Memory B cell (primary cell): ENCODE data around the gene RPS15A.

Experiments used
- ATAC-seq: fragments of 150-1000 bp; cut with Tn5 transposase; 2 replicates; pipeline ENCODE4 v1.10.0; 2021; ENCODE audit warnings: low read depth, mild to moderate bottlenecking, moderate library complexity
- DNase-seq, 2 donors: peaks; one replicate each; pipeline ENCODE4 v3.0.0; 2022; ENCODE audit warnings: low spot score in 2 of 2
- H3K27ac Mint-ChIP-seq: one replicate; pipeline ENCODE4 v1.8.0; 2022; ENCODE audit warnings: mild to moderate bottlenecking, moderate library complexity, mixed read lengths
- H3K27me3 Mint-ChIP-seq: one replicate; pipeline ENCODE4 v1.8.0; 2022; ENCODE audit warnings: mixed read lengths
- H3K36me3 Mint-ChIP-seq: one replicate; pipeline ENCODE4 v1.8.0; 2022; ENCODE audit warnings: mild to moderate bottlenecking, mixed read lengths
- H3K4me1 Mint-ChIP-seq: one replicate; pipeline ENCODE4 v1.8.0; 2022; ENCODE audit warnings: mixed read lengths
- H3K4me3 Mint-ChIP-seq: one replicate; pipeline ENCODE4 v1.8.0; 2022; ENCODE audit warnings: mild to moderate bottlenecking, moderate library complexity, mixed read lengths
- H3K9me3 Mint-ChIP-seq: one replicate; pipeline ENCODE4 v1.8.0; 2022; ENCODE audit warnings: mixed read lengths

RPS15A gene

DNA sequence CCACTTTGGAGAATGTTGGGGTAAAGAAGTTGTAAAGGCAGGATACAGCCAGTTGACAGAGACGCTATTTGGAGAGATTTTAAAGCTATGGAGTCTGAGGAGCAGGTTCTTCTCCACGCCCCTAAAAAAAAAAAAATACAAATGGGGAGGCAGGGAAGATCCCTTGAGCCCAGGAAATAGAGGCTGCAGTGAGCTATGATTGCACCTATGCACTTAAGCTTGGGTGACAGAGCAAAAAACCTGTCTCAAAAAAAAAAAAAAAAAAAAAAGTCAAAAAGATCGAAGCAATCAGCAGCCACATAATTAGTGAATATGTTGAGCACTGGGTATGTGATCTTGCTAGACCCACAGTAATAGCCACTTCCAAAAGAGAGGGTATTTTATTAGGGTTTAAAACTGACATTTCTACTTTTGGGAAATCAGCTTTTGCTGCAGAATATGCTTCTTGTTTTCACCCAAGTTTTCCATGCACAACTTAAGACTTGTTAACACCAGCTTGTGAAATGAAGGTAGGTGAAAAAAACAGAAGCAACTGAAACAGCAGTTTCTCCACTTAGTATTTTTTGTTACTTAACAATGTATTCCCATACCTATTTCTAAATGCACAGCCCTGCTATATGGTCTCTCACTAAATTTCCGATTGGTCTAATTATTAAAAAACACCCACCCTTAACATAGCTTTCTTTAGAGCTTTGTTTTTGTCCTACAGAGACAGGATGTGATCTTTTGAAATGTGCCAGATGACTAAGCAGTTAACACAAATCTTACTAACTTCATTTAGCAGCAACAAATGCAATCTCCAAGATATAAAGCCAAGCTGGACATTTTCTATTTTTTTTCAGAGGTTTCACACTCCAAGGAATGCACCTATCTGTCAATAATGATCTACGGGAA lies 13.7 kb upstream of the RPS15A start:
- ATAC-seq: no peak
- no peaks in the 10 kb centered on the region for H3K27me3 Mint-ChIP-seq
- H3K4me1 Mint-ChIP-seq: peaks cover 15% of the 10 kb centered on the region
- H3K27ac Mint-ChIP-seq: no peak overlapping the region
- DNase-seq: no peak
- H3K4me3 Mint-ChIP-seq: no peak overlapping the region
- H3K36me3 Mint-ChIP-seq: peaks cover 5% of the 10 kb centered on the region
- no peaks in the 10 kb centered on the region for H3K9me3 Mint-ChIP-seq

DNA sequence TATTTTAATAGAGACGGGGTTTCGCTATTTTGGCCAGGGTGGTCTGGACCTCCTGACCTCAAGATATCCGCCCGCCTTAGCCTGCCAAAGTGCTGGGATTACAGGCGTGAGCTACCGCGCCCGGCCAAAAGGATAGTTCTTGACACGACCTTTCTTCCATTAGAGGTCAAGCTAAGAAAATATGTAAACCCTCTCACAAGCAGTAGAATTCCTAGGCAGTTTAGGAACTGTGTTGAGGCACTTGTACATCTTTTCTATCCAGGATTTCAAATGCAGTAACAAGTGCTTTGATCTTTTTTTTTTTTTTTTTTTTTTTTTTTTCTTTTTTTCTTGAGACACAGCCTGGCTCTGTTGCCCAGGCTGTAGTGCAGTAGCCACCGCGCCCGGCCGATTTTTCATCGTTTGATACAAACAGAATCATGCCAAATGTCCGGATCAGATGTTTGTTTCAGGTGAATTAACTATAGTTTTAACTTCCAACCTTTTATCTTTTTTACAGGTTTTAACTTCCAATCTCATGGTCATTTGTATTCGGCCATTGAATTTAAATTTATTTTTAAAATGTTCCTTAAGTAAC lies 12.7 kb upstream of the RPS15A start:
- Mint-ChIP-seq H3K4me1 (peaks cover 15% of the 10 kb centered on the region), H3K36me3 (peaks cover 2% of the 10 kb centered on the region), H3K4me3 (peak overlapping the region; percentile 81), H3K27me3 (no peaks in the 10 kb centered on the region), H3K27ac (no peak overlapping the region), H3K9me3 (no peaks in the 10 kb centered on the region)
- no peak for ATAC-seq
- DNase-seq: no peak

DNA sequence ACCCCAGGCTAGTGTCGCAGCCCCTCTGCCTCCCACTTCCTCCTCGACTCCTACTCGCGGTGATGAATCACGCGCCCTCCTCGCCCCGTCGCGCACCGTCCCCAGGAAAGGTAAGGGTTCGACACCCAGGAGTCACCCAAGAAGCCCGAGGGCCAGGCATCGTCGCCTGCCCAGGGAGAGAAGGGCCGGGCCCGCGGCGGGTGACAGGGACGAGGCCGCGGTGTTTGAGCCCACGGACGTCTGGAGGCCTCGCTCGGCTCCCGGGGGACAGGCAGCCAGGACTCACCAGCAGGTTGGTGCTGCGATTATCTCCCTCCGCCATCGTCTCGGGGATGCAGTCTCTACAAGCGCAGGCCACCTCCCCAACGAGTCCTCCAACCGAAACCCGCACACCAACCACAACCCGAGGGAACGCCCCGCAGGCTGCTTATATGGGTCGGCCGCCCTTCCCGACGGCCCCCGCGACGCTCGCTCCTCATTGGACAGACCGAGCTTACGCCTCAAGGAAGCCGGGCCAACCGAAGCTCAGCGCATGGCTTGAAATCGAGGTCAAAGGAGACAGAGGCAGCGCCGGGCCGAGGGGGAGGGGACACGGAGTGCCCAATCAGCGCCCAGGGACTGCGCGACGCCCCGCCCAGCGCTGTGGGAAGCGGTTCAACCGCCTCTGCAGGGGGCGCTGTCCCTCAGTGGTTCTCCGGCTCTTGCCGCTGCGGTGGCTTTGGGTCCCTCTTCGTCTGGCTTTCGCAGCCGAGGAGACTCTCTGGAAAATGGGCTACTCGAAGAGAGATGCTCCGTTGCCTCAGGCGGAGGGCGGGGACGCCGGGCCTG lies 11.2 kb upstream of the RPS15A start, which contains the start of gene ARL6IP1:
ARL6IP1 (minus strand) TSS at position 405 of the 828 bp plus-strand sequence; CDS start at position 322, 83 bp downstream.
- H3K27ac Mint-ChIP-seq: peak within 1 kb of the TSS; percentile 90
- DNase-seq (peak; percentile 95 to 97), ATAC-seq (peak; percentile 89)
- no peaks in the 10 kb centered on the region for H3K9me3 Mint-ChIP-seq
- H3K4me3 Mint-ChIP-seq: peak within 1 kb of the TSS; percentile 81
- H3K36me3 Mint-ChIP-seq: peaks cover 2% of the 10 kb centered on the region
- no peaks in the 10 kb centered on the region for H3K27me3 Mint-ChIP-seq
- H3K4me1 Mint-ChIP-seq: peaks cover 15% of the 10 kb centered on the region

DNA sequence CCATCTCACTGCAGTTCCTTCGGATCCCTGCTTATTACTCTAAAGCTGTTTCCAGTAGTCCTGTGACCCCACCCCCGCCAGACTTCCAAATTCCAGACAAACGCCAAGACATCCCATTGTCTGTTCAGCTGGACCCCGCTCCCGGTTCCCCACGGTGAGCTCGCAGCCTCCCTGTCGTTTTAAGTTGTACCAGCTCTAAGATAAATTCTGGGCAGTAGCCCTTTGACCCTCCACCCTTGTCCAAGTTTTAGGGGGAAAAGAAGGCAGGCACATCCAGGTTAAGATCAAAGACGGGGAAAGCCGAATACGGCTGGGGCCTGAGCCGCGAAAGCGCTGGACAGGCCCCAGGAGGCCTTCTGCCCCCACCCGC lies 10.6 kb upstream of the RPS15A start:
- ATAC-seq (no peak), DNase-seq (no peak)
- Mint-ChIP-seq H3K9me3 (no peaks in the 10 kb centered on the region), H3K36me3 (peaks cover 4% of the 10 kb centered on the region), H3K4me1 (peaks cover 15% of the 10 kb centered on the region), H3K27me3 (no peaks in the 10 kb centered on the region), H3K4me3 (peak overlapping the region; percentile 81), H3K27ac (peak overlapping the region; percentile 90)

DNA sequence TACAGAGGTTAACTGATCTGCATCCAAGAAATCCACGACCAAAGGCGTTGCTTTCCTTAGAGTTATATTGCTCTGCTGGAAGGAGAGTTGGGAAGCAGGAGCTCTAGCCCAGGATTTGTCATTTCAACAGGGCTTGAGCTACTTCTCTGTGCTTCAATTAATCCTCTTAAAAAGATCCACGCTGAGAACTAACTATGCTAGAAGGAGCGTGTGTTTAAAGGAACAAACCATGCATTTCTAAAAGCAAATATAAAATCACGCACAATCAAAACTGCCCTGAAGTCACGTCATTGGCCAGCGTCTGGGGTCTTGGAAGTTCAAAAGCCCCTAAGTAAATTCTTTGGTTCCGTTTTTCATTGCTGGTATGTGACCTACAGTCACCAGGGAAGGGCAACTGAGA lies 10.2 kb upstream of the RPS15A start:
- peak overlapping the region; percentile 90 for H3K27ac Mint-ChIP-seq
- H3K4me1 Mint-ChIP-seq: peaks cover 15% of the 10 kb centered on the region
- ATAC-seq (no peak), DNase-seq (no peak)
- H3K36me3 Mint-ChIP-seq: peaks cover 4% of the 10 kb centered on the region
- peak overlapping the region; percentile 81 for H3K4me3 Mint-ChIP-seq
- H3K27me3 Mint-ChIP-seq: no peaks in the 10 kb centered on the region
- H3K9me3 Mint-ChIP-seq: no peaks in the 10 kb centered on the region

DNA sequence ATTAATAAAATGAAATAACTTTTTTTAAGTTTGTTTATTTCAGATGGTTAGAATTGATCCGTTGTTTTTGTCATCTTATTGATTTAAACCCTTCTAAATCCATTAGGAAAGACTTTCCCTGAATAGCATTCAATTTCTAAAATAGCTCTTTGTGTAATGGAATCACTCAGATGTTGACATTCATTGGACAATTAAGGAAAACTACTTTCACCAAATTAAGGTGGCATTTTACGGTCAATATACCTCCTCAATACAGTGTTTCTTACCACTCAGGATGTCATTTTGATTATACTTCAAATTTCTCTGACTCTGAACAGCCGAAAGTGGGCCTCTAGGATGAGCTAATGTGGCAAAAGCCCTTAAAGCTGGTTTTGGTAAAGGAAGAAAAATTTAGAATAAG lies 9.4 kb upstream of the RPS15A start:
- no peak for ATAC-seq
- Mint-ChIP-seq H3K9me3 (no peaks in the 10 kb centered on the region), H3K4me3 (peak overlapping the region; percentile 81), H3K4me1 (peaks cover 15% of the 10 kb centered on the region), H3K27ac (no peak overlapping the region), H3K36me3 (peaks cover 6% of the 10 kb centered on the region), H3K27me3 (no peaks in the 10 kb centered on the region)
- DNase-seq: no peak

DNA sequence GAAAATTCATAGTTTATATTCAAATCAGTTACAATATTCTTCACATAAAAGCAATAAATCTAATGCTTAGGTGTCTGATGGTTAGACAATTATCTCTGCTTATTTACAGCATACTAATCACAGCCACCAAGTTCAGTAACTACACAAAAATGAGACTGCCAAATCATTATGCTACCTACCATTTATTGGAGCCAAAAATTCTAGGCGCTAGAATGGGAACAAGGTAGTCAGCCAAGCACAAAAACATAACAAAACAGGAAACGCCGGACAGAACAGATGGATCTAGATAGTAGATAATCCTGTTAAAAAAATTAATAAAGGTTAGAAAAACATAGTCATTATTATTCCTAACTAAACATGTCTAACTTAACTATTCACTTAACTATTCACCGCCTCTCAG lies 7.6 kb upstream of the RPS15A start:
- peaks cover 13% of the 10 kb centered on the region for H3K4me1 Mint-ChIP-seq
- ATAC-seq (no peak), DNase-seq (no peak)
- peaks cover 14% of the 10 kb centered on the region for H3K36me3 Mint-ChIP-seq
- H3K9me3 Mint-ChIP-seq: no peaks in the 10 kb centered on the region
- H3K27ac Mint-ChIP-seq: no peak overlapping the region
- no peak overlapping the region for H3K4me3 Mint-ChIP-seq
- H3K27me3 Mint-ChIP-seq: no peaks in the 10 kb centered on the region

DNA sequence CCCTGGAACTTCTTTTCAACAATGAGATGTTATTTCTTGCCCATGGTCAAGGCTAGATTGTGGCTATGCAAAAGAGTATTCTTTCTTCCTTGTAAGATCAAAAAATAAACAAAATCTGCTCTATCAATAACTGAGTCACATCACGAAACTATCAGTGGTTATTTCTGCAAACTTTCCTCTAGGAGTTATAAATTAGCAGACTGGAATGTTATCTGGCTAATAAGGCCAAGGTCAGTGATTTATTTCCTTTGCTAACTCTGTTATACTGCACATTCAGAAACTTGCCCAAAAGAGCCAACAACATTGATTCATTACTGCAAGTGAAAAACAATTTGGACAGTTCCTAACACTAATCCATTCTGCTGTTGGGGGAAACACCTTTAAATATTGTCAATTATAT lies 6.2 kb upstream of the RPS15A start:
- DNase-seq: no peak
- ATAC-seq: no peak
- Mint-ChIP-seq H3K27me3 (no peaks in the 10 kb centered on the region), H3K36me3 (peaks cover 16% of the 10 kb centered on the region), H3K27ac (no peak overlapping the region), H3K9me3 (no peaks in the 10 kb centered on the region), H3K4me1 (peaks cover 13% of the 10 kb centered on the region), H3K4me3 (no peak overlapping the region)

DNA sequence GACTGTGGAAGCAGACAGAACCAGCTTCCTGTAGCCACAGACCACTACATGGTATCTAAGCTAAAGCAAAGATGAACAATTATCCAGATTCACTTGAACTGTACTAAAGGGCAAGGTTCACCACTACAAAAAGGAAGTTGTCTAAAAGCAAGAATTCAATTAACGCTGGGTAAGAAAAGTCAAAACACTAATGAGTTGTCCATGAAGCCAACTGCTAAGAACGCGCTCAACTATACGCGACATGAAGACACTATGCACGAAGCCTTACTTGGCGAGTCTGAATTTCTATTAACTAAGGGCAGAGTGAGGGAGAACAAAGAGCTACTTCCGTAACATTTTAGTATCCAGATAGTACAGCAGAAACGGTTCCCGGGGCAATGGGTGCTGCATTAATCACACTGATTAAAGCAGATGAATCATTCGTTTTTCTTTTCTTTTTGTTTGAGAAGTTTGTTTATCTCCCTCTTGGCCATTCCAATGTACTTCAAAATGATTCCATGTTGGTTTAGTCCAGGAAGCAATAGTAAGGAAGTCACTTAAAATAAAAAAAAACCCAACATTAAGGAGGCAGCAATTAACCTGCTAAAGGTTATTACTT lies 2.8 kb upstream of the RPS15A start:
- peaks cover 19% of the 10 kb centered on the region for H3K4me1 Mint-ChIP-seq
- ATAC-seq (no peak), DNase-seq (no peak)
- peaks cover 29% of the 10 kb centered on the region for H3K36me3 Mint-ChIP-seq
- H3K9me3 Mint-ChIP-seq: no peaks in the 10 kb centered on the region
- no peaks in the 10 kb centered on the region for H3K27me3 Mint-ChIP-seq
- no peak overlapping the region for H3K4me3 Mint-ChIP-seq
- H3K27ac Mint-ChIP-seq: no peak overlapping the region

DNA sequence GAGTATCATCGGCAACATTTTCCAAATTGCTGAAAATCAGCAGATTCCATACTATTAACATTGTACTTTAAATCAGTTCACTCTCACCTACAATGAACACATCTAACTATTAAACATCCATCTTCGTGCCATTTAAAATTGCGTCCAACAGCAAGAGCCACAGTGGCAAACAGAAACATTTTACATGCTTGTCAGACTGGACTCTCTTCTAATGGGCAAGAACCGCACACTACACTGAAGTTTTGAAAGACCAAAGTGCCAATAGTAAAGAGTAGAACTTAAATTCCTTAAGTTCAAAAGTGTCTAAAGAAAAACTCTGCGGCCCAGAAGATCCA lies 652 bp downstream of the RPS15A start:
- Mint-ChIP-seq H3K36me3 (peaks cover 46% of the 10 kb centered on the region), H3K27me3 (no peaks in the 10 kb centered on the region), H3K4me1 (peaks cover 42% of the 10 kb centered on the region)

DNA sequence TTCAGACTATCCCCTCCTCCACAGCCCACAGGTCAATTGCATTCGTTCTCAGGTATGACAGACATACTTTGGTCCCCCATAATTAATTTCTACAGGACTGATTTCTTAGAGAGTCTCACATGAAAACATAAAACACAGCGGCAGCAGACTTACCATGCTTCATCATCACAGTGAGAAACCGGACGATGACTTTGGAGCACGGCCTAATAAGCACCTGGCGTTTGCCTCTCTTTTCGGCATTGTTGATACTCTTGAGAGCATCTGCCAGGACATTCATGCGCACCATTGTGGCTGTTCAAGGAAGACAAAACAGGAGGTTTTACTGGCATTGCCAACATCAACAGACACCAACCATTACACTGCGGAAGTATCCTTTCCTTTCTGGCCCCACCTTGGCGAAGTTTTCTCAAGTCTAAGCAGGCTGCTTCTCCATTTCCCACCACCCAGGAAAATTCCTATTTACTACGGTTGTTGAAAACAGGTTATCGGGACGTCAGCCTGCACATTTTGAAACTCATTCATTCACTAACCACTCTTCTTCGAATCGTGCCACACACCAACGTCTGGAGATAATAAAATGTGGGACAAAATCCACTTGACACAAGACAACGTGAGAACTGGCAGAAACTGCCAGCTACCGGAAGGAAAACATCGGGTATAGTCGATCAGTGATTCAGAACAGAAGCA lies 1.2 kb downstream of the RPS15A start:
- H3K4me1 Mint-ChIP-seq: peaks cover 42% of the 10 kb centered on the region
- no peak for DNase-seq
- no peaks in the 10 kb centered on the region for H3K9me3 Mint-ChIP-seq
- peak overlapping the region; percentile 97 for H3K4me3 Mint-ChIP-seq
- no peaks in the 10 kb centered on the region for H3K27me3 Mint-ChIP-seq
- H3K36me3 Mint-ChIP-seq: peaks cover 43% of the 10 kb centered on the region
- H3K27ac Mint-ChIP-seq: peak overlapping the region; percentile 95
- ATAC-seq: no peak

More for the DNA sequence above, 652 bp downstream of the RPS15A start:
- no peak for ATAC-seq
- DNase-seq: no peak
- H3K4me3 Mint-ChIP-seq: peak overlapping the region; percentile 97
- peak overlapping the region; percentile 95 for H3K27ac Mint-ChIP-seq
- H3K9me3 Mint-ChIP-seq: no peaks in the 10 kb centered on the region

DNA sequence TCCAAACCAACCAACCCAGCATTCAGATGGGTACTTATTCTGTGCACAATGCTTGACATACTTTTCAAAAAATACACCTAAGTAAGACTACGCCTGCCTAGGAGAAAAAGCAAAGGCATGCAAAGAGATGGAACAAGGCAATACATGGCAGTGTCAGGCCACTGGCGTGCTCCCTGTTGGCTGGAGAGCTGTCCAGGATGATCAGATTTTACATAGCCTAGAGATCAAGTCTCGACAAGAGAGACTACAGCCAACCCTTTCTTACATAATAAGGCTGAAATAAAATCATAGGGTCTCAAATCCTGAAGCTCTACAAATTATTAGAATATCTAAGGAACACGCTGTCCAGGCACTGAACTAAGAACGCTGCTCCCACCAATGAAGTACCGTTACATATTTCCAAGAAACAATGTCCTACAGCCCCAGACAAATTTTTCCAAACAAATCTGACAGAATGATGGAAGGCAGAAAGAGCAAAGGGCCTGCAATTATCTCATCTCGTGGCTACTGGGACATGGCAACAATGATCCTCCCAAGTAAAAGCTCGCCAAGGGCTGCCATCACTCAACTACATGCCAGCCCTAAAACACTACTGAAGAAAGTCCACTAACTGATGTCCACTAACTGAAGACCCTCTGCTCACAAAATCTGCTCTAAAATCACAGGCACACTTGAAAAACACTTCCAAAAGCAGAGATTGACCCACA lies 5.1 kb downstream of the RPS15A start:
- H3K36me3 Mint-ChIP-seq: peaks cover 44% of the 10 kb centered on the region
- peak overlapping the region; percentile 45 for H3K27ac Mint-ChIP-seq
- no peak overlapping the region for H3K4me3 Mint-ChIP-seq
- peaks cover 39% of the 10 kb centered on the region for H3K4me1 Mint-ChIP-seq
- DNase-seq (no peak), ATAC-seq (no peak)
- H3K9me3 Mint-ChIP-seq: no peaks in the 10 kb centered on the region
- no peaks in the 10 kb centered on the region for H3K27me3 Mint-ChIP-seq
